ENCODE measurements around the gene GRK2.

GRCh38 chr11:67237574-67237973 lies 28.7 kb upstream of the GRK2 start:
- TF ChIP-seq, protein P1, sequence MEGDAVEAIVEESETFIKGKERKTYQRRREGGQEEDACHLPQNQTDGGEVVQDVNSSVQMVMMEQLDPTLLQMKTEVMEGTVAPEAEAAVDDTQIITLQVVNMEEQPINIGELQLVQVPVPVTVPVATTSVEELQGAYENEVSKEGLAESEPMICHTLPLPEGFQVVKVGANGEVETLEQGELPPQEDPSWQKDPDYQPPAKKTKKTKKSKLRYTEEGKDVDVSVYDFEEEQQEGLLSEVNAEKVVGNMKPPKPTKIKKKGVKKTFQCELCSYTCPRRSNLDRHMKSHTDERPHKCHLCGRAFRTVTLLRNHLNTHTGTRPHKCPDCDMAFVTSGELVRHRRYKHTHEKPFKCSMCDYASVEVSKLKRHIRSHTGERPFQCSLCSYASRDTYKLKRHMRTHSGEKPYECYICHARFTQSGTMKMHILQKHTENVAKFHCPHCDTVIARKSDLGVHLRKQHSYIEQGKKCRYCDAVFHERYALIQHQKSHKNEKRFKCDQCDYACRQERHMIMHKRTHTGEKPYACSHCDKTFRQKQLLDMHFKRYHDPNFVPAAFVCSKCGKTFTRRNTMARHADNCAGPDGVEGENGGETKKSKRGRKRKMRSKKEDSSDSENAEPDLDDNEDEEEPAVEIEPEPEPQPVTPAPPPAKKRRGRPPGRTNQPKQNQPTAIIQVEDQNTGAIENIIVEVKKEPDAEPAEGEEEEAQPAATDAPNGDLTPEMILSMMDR (IDR thresholded peaks at IDR 0.05) = no peak
- no peak for TF ChIP-seq POLR2A (IDR thresholded peaks at IDR 0.05)

Measured in adrenal gland (tissue), 5 donors.